GM10847 (cell line): Measurements from ENCODE around the gene RBM33.
A peak's percentile ranks its signal among the peaks of the same experiment; 100 is the strongest.

Source experiments
- POLR2A ChIP-seq: IDR thresholded peaks from 2 replicates; pipeline ENCODE4 v1.6.1; 2011; ENCODE audit not compliant: insufficient read length; ENCODE audit errors: extremely low read depth

The RBM33 gene

GRCh38 chr7:155644178-155644970, at the start of gene RBM33:
TSS of gene RBM33 (plus strand) at chr7:155644661. CDS start at chr7:155644877, 216 bp downstream.
- TF ChIP-seq POLR2A = peak; percentile 71

- TF ChIP-seq POLR2A = no peak
These were observed 49.5 kb upstream of the RBM33 start for GRCh38 chr7:155594961-155595366.

- TF ChIP-seq POLR2A = no peak
These were observed 46.7 kb upstream of the RBM33 start for GRCh38 chr7:155597753-155598140.

DNA sequence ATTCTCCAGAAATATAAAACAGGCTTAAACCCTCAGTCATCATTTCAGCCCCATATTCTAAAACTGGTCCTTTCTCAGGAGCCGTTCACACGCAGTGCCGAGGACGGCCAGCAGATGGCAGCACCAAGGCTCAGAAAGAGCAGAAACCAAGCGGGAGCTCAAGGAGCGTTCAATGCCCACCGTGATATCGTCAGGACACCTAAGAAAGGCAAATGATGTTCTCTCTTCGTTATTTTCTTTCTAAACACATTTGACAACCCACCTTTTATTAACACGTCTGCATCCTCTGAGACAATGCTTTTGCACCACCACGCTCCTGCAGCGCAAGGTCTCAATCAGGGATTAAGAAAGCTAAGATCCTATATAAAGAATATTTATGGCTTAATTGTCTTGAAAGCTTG, 45.7 kb upstream of the RBM33 start:
- TF ChIP-seq POLR2A = no peak

- TF ChIP-seq POLR2A = no peak
These were observed 42.3 kb upstream of the RBM33 start for GRCh38 chr7:155602156-155602555.

GRCh38 chr7:155602750-155603149, 41.7 kb upstream of the RBM33 start:
- no peak for TF ChIP-seq POLR2A

DNA sequence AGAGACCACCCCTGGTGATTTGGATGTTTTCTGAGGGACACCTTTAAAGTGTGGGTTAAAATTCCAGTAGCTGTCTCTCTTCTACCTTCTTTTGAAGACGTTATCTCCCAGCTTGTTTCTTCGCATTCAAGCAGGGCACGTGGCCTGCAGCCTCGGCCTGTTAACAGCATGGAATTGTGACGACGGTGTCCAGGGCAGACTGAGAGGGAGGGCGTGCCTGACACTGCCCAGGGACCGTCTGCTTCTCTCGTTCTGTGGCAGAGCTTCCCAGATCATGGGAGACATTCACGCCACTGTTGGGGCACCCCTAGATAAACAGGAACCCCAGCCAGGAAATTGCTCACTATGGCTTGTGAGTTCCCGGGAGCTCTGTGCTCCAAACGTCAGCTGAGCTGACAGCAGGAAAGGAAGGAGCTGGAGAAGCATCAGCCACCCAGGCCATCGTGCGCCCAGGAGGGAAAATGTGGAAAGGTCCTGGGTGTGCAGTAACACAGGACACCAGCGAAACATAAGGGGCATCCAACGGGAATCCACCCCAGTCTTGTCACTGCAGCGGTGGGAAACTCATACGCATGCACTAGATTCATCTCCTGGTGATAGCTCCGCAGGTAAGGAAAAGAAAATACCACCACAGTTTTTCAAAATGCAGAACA, 41.1 kb upstream of the RBM33 start:
- TF ChIP-seq POLR2A = no peak

DNA sequence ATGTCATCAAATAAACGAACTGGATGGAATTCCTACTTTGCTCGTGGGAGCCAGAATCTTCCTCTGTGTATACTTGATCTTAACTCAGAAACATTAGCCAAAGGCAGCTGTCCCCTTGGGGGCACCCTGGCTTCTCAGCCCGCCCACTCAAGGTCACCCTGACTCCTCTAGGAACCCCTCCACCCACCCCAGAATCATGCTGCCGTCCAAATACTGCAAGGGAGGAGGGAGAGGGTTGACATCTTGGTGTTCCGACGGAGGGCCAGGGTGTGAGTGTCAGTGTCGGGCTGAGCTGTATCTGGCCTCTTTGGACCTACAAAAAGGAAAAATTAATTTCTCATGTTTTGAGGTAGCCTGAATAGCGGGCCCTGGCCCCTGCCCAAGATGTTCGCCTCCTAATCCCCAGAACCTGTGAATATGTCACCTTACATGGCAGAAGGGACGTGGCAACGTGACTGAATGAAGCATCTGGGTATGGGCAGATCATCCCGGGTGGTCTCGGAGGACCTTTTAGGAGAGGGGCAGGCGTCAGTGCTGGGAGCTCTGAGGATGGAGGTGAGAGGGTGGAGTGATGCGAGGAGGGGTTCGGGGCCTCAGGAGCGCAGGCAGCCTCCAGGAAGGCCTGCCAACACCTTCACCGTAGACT, 40.5 kb upstream of the RBM33 start:
- no peak for TF ChIP-seq POLR2A

GRCh38 chr7:155604504-155604997, 39.9 kb upstream of the RBM33 start:
- TF ChIP-seq POLR2A = no peak

DNA sequence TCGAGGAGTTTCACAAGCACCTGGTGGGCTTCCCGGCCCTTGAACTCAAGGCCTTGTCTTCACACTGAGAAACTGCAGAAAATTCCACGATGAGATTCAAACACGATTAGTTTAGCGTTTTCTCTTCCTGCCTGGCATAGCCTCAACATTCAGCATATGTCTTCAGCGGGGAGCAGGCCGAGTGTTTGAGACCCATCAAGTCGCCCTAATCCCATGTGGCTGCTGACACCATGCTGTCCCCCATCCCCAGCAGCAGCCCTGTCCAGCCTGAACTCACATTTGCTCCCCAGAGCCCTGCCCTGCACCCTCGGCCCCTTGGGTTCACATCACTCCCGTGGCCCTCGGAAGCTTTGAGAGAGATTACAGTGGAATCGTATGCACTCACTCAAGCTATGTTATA, 35.3 kb upstream of the RBM33 start:
- TF ChIP-seq POLR2A = no peak

DNA sequence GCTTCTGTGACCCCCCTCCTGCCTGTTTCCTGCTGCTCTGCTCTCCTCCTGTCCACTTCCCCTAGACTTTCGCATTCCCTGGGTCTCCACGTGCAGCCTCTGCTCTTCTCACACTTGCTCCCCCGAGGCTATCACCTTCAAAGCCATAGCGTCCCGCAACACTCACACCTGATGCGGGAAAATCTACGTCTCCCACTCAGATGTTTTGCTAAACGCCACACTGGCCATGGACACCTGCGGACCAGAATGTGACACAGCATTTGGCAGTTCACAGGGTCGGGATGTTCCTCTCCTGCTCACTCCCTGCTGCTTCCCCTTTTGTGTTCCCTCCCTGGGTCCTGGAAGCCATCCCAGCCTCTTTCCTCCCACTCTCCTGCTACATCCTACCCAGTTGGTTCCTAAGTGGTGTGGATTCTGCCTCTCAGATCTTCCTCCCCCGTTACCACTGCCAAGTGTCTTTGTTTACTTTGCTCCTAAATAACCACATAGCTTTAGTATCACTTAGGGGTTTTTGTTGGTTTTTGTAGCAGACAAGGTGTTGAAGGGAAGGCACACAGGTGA, 33.7 kb upstream of the RBM33 start:
- TF ChIP-seq POLR2A = no peak

DNA sequence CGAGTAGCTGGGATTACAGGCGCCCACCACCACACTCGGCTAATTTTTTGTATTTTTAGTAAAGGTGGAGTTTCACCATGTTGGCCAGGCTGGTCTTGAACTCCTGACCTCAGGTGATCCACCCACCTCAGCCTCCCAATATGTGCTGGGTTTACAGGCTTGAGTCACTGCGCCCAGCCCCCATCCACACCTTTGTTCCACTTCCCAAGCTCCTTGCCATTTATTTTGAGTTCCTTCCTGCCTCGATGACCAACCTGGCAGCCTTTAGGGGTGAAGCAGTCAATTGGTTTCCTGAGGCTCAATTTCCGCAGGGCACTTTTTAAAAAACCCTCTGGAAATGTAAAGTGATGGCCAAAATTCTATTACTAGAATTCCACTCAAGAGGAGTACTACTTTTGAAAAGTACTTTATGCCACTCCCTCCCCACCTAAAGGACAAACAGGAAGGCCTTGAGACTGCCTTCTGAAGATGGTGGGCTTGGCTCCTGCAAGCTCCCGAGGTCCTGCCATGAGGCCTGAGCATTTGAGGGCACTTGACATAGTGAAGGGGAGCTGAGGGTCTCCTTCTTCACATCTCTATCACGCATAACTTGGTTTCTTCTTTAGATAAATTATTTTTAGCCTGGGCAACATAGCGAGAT, 32.5 kb upstream of the RBM33 start:
- TF ChIP-seq POLR2A = no peak

- TF ChIP-seq POLR2A = no peak
These were observed 31.8 kb upstream of the RBM33 start for GRCh38 chr7:155612658-155613057.

DNA sequence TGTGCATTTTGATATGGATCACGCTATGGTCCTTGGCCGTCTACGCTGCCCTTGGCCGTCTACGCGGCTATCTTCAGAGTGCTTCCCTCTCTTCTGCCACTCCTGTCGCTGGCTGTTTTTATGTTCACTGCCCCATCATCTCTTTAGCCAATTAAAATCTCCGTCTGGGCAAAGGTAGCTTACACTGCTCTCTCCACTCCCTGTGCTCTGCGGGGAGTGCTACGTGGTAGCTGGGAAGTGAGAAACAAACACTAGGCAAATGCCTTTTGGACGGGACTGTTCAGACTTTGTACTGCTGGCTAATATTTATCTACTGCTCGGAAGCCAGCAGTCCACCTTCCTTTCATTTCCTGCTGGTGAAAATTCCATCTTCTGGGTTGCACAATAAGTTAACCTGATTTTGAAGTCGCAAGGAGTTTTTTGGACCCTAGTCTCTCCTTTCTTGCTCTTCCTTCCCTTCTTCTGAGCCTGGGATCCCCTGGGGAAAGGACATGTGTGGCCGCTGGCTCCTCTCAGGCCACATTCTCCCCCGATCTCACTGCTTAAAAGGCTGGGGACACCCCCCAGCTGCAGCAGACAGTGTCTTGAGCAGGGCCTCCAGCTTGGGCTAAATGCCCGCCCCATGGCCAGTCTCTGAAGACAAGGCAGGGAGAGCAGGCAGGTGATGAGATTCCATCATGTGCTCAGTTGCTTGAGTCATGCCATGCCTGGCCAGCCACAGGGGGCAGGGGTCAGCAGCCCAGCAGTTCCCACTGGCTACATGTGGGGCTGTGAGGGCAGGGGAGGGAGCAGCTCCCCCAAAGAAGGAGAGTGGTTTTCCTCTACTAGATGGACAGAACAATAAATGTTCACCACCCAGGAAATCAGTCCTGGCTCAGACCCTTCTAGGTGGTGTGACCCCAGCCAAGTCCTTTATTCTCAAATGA, 25.5 kb upstream of the RBM33 start:
- no peak for TF ChIP-seq POLR2A
